Pons (tissue), 1 donor: Measurements from ENCODE around the gene MEIS1.

Source experiments
- DNase-seq: peaks from one replicate; pipeline ENCODE4 v3.0.0-alpha.2; 2016; ENCODE audit warnings: low spot score

MEIS1 gene

DNA sequence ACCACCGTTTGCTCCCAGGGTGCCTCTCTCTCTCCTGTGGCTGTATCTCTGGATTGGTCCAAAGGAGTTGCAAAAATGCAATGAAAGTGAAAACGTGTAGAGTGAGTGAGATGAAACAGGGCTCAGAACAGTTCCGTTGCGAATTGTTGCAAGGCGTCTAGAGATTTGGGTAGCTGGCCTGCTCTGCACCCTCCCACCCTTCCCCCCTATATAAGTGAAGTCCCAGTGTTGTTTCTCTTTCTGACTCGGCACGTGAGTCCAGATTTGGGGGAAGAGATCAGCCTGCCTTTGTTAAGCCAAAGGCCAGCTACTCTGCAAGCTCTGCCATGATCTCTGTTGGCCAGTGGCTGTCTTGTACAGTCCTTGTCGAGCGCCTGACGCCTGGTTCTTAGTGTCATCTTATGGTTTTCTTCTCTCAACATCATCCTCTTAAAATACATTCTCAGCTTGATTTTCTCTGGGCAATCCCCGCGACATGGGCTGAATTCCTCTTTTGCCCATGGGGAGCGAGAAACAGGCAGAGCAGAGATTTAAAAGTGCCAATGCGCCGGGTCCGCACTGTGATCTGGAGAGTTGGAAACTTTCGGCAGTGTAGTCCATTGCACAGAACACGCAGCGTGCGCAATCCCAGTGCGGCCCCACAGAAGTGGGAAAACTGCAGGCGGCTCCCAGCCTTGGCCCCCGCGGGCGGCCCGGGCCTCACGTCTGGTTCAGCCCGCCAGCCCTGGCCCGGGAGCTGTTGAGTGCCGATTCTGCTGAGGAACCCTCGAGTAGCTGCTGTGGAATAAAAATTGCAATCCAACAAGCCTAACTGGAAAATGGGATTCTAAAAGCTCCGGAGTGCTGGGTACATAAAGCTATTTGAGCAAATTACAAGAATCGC lies 9.3 kb downstream of the MEIS1 start:
- DNase-seq: peak; percentile 68

DNA sequence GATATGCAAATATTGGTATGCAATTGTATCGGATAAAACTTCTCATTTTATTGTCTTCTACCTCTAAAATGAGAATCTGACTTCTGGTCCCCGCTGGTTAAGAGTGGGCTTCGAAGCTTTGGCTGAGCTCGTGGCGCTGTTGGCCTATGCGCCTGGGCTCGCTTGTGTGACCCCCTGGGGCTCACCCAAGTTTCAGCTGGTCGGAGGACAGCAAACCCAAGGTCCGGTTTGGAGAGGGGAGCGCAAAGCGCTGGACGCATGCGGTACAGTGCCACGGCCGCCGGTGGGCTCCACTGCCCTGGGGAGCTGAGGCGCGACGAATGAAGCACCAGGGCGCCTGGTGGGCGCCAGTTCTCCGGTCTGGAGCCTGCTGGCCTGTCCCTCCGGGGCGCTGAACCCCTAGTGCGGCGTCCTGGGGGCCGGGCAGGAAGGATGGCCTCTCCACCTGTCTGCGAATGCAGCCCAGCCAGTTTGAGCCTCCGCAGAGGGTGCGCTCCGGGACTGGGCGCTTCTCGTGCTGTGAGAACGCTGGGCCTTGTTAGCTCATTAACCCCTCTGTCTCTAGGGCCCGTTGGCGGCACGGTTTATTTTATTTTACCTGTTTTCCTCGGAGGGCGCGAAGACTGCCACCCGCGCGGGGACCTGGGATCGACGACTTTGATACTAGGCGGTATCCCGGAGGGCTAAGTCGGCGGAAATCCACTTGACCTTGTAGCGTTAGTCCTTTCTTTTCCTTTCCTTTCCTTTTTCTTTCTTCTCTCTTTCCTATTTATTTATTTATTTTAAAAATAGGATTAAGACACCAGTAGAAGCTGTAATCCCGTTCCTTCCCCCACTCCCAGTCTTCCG lies 10.4 kb downstream of the MEIS1 start:
- peak; percentile 25 for DNase-seq

DNA sequence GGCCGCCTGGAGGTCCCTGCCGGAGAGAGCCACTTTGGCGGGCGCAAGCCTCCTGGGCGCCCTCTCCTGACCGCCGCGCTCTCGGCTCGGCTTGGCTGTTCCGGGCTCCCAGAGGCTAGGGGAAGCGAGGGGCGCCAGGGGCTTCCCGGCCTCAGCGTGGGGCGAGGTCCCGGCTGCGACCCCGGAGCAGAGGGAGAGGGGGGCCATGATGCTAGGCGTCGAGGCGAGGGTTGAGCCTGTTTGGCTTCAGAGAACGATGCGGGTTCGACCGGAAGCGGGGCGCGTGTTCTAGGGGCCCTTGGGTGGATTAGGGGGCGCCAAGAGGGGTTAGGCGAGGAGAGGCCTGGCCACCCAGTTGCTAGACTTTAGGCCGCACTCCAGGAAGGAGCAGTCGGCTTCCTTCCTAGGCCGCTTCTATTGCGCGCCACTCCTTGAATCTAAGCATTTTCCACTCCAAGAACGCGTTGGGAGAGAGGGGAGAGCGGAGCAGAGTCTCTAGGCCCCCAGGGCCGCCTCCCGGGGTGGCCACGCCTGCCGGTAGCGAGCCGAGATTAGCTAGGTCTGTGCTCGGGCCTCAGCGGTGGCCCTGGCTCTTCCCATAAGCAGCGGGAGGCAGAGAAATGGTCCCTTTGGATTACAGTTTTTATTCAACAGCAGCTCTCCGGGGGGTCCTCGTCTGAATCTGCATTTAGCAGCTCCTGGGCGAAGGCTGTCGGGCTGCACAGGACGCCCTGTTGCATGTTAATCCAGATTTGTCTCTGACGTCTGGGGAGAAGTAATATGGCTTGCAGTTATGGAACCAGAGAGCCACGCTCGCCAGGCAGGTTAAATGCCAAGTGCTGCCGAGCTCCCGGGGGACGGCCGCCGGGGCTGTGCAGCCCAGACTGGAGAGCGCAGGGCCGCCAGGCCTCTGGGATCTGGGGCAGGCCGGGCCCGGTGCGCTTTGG lies 11.3 kb downstream of the MEIS1 start:
- peak; percentile 48 for DNase-seq

DNA sequence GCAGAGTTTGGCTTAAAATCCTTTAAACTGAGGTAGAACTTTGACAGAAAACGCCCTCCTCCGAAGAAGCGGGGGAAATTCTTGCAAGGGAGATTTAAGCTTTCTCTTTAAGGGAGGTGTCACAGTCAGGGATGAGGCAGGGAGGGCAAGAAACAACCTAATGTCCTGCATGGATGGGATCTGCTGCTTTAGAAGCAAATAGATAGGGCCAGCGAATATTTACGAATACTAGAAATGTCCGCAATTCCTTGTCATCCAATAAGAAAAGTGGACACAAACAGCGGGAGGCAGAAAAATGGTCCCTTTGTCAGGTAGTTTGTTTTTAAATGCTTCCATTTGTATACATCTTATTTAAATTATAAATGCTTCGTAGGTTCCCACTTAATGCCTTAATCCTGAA lies 12.0 kb downstream of the MEIS1 start:
- peak; percentile 56 for DNase-seq

DNA sequence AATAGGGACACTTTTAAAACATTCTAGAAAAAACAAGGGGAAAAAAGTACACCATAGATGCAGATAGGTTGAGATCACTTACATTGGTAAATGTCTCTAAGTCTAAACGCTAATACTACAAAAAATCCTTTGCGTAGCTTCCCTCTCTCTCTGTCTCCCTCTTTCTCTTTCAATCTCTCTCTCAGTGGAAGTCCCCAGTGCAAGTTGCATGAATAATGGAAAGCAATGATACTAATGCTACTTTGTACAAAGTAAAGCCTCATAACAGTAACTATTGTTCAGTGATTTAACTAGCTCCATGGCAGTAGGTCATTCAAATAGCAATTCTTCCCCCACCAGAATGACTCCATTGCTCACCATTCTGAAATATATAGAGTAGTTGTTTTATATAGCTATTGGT lies 12.8 kb downstream of the MEIS1 start:
- DNase-seq: peak; percentile 94

DNA sequence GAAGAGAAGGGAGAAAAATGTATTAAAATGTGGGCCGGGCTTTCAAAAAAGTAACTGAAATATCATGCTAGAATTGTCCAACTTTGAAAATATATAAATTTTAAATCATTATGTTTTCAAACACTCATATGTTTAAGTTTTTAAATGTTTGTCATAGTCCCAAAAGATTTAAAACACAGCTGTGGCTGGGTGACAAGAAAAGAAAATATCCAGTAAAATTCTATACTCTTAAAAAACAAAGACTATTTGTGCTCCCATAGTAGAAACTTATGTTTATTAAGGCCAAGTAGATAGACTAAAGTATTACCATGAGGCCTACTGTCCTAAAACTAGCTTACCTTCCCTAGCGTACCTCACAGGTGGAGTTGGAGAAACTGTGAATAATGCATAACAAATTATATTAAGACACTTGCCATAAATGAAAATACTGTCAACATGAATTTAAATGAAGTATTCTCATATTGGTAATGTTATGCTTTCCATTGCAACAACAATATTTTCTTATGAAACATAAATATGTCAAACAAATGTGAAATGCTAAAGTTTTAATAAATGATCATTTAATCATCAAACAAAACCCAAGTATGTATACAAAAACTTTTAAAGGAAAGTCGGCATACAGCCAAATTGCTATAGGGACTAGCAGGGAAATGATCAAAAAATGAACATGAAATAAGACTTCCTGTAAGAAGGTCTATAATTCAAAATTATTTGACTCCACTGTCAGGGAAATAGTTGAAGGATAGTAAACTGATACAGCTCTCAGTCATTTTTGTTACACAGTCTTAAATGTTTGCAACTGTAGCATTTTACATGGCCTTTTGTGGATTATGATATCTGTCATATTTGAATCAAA lies 13.4 kb downstream of the MEIS1 start:
- peak; percentile 34 for DNase-seq

DNA sequence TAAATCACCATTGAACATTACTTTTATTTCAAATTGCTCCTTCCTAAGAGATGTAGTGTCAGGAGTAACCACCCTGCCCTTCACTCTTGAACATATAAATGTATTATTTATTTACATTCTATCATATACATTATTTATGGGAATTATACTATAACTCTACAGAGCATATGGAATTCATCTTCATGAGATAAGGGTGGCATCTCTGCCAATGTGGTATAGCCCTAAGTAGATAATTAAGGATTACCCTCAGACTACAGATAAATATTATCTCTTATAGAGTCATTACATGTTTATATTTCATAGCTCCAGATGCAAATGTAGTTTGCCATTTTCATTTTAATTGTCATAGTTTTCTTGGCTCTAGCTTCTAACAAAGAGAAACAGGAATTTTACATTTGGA lies 17.3 kb downstream of the MEIS1 start:
- DNase-seq: no peak

DNA sequence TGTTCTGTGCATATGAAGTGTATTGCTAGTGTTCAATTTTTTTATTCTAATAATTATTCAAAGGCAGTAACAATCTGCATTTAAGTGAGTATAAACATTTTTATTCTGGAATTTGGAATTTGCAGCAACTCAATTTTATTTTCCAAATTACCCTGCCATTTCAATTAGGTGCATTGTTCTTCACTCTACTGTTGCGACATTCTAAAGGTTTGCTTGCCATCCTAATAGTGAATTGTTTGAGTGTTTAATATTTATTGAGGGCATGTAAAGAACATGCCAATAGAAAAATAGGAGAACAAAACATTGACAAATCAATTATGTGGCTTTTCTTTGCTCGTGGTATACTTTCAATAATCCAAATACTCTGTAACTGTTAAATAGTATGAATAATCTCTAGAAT lies 18.0 kb downstream of the MEIS1 start:
- no peak for DNase-seq

DNA sequence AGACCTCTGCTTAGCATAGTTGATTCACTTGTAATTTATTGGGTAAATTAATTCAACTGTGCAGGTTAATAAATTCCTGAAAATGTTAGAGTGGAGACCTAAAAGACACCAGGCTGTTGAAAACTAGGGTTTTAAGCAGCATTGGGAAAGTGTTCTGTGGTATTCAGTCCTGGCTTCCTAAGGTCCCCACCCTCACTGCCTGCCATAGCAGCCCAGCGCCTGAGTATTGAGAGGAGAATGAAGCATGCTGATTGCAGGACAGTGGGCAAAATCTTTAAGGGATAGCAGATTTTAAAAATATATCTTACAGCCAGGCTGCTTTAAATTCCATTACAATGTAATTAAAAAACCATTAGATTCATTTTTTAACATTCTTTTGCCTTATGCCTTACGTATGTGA lies 20.6 kb downstream of the MEIS1 start:
- DNase-seq: no peak

DNA sequence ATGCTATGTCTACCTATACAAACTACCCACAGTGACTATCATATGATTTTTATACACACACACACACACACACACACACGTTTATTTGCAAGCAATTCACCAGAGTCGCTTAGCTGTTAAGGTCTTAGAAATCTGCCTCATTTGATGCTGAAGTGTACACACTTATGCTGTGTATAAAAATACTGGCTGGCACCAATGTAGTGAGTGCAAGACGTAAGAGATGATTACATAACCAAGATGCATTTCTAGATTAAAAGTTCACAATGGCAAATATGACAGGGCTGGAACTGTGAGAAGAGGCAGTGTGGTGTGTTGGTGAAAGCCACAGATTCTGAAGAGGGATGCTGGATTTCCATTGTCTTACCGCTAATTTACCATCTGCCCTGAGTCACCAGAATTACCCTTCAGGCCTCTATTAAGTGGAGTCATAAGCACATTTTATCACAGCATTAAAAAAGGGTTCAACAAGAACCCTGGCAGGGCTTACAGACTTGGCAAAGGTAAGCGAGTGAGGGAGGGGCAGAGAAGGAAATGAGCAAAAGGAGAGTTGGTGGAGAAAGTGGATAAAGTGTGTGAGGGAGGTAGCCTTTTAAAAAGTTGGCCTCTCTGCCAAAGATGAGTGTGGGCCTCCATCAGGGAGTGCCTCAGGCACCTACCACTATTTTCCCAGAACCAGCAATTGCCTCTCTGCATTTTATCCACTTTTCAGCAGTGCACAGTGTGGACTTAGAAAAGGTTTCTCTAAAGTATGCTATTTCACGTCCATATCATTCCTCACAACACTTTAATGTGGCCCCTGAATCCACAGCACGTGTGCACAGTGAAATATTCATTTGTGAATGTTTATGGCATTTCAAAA lies 21.5 kb downstream of the MEIS1 start:
- no peak for DNase-seq

DNA sequence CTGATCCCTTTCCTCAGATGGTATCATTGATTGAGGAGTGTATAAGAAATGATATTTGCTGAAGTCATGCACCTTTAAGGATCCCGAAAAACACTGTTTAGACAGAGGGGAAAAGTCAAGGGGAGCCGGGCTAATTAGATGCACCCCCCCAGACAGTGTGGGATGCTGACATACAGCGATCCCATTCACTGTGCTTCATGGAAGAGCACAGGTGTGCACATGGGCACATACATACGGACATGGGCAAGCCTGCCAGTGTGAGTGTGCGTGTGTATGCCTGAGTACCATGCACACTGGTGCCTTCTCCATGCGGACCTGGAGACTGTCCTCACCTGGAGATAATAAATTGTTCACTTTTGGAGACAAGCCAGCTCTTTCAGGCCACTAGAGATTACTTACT lies 22.6 kb downstream of the MEIS1 start:
- no peak for DNase-seq

DNA sequence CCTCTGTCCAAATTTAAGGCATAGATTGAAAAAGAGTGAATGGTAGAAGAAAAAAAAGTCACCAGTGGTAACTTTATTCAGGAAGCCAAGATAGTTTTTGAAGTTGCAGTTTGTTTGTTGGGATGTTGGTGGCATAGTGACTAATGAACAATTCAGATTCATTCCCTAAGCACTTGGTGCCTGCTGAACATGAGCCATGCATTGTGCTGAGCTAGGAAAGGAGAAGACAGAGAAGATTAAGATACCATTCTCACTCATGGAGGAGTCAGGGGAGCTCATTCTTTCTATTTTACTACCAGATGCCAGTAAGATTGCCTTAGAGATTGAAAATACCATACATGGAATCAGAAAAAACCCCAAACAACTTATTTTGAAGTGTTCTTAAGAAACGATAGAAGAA lies 25.1 kb downstream of the MEIS1 start:
- no peak for DNase-seq

DNA sequence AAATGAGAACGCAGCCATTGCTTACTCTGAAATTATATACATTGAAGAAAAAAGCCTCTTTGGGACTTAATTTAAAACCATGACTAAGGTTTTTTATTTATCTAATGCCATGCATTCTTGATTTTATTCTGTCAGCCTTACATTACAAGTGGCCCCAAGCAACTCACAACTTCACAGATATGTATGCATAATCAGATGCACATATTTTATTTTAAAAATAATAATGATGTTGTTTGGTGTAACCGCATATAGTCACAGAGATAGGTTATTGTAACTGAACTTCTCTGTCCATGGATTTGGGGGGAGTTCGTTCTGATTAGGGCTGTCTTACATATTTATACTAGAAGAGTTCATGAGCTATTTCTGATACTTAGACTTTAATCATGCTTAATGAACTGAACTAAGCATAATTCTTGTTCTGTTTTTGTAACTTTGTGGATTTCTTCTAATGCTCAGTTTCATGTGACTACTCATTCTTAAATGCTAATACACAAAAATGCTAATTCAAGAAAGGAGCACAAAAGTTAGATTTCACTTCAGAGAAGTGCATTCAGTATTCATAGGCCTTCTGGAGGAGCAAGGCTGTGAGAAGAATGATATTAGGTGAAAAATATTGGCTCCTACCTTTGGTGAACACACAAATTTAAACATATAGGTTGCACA lies 26.2 kb downstream of the MEIS1 start:
- DNase-seq: no peak

DNA sequence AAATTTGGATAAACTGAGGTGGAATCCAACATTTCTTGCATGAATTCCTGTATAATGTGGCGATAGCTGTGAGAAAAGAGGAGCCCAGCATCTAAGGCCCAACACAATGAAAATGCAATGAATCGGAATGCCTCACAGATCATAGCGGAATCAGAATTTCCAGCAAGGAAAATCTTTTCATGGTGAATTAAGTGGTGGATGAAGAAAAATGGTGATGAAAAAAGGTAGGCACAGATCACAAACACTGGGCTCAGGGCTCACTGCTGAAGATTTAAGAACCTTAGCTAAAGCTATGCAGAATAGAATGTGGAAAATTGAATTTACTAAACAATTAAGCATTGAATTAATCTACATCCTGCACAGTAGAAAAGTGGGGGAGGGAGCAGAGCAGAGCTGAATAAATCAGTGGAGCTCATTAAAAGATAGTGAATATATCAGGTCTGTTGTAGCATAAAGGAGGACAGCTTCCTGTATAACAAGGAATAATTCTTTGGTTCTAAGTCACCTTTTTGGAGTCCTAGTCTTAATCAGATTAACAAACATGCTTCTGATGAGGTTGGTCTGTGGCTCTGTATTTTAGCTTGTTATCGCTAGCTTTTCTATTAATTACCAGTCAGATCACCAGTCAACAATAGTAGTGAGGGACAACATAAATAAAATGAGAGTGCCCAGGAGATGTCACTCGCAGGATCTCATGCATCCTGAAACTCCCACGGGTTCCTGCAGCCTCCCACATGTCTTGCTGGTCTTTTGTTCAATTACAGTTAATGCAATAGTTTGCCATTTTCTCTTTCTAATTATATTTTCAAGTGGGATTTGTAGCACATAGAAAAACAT lies 27.0 kb downstream of the MEIS1 start:
- peak; percentile 83 for DNase-seq

DNA sequence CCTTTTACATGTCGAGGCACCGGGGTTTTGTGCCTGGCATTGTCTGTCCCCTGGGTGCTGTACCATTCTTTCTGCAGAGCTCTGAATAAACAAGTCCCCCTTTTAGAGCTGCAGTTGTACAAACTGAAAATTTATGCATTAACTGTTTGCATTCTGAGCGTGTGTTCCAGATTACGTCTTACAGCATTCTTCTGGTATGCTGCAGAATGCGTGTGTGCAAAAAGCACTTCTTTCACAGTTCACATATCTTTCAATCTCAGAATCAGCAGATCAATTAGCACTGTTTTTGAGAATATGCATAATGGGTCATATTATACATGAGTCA lies 27.5 kb downstream of the MEIS1 start:
- no peak for DNase-seq

DNA sequence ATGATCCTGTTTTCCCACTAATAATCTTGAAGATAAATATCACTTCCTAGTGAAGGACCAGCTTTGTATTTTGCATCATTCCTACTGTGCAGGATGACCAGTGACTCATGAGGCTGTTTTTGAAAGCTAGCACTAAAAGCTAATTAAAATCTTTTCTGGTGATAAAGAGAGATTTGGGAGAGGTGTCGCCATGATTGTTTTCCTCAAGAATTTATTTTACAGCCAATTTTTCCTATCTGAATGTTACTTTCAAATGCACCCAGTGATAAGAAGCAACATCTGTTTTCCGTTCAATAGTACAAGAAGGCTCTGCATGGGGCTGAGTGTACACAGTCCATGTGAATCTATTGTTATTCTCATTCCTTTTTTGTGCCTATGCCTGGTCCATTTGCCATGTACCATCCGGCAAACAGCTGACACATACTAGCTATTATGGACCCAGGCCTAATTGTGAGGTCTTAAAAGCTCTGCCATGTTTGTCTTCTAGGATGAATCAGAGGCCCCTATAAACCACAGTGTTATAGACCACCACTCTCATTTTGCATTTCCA lies 28.4 kb downstream of the MEIS1 start:
- no peak for DNase-seq

DNA sequence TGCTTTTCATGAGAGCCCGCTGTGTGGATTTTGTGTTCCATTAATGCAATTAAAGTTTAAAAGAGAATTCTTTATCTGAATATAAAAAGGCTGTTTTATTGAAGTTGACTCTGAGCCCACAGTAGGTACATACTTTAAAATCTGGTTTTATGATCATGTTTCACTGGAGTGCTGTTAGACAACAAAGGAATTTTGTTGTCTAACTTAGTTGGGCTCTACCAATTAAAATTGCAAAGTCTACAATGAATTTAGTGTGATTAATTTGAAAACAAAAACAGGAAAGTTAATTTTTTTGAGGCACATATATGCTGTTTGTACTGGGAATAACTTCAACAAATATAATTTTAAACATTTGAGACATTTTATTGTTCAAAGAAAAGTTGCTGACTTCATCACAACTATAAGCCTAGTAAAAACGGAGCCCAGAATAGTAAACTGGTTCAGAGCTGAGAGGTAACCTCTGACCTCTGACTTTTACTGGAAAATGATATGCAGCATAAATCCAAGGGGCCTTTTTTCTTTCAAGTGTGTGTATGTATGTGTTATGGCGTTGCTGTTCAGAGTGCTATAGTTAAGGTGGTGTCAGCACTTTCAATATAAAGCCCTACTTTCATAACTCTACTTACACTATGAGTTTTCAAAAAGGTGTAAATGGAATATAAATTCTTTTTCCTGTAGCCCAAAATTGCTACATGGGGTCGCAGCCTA lies 30.2 kb downstream of the MEIS1 start:
- DNase-seq: no peak

DNA sequence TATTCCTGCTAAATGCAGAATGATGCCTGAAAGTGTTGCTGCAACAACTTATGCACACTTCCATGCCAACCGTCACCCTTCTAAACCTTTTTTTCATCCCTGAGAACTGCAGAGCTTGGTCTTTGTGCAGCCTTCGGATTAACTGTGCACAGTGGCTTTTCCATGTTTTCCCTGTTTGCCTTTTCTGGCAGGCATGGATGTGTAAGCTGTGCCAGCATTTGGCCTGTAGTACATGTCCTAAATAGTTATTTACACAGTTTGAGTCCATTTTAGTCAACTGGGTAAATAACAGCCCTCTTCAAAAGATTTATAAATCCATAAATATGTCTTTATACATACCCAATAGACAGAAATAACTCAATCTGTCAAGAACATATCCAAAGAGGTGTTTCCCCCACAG lies 31.5 kb downstream of the MEIS1 start:
- DNase-seq: peak; percentile 52
